GM23338 (cell line): ENCODE results near the gene LYVE1. TPM values are rescaled to one million over a fixed set of nuclear protein-coding genes. Genes with fewer than 3 reads are reported as not detected.

ENCODE experiments used
- ATAC-seq: fragments of 200-7000 bp; cut with Tn5 transposase; 3 replicates; pipeline ENCODE4 v1.9.1; 2020
- DNase-seq: peaks from one replicate; pipeline ENCODE4 v3.0.0-alpha.2; 2015; ENCODE audit warnings: low spot score
- H2AFZ ChIP-seq: fragments of 200-600 bp; sonication (generic); 2 replicates; pipeline ENCODE4 v1.8.0; 2016; ENCODE audit warnings: antibody characterized with exemption, mild to moderate bottlenecking, moderate library complexity
- H3F3A ChIP-seq: fragments of 200-600 bp; sonication (generic); replicated peaks from 2 replicates; pipeline ENCODE4 v1.8.0; 2017; ENCODE audit warnings: antibody characterized with exemption, mixed run types, low read depth
- H3K27ac ChIP-seq: fragments of 200-600 bp; sonication (generic); 2 replicates; pipeline ENCODE4 v1.6.1; 2016; ENCODE audit warnings: low read depth
- H3K27me3 ChIP-seq: fragments of 200-600 bp; sonication (generic); 2 replicates; pipeline ENCODE4 v1.8.0; 2016; ENCODE audit warnings: mild to moderate bottlenecking, mixed run types, moderate library complexity; ENCODE audit not compliant: insufficient read depth
- H3K36me3 ChIP-seq: fragments of 200-600 bp; sonication (generic); 2 replicates; pipeline ENCODE4 v1.8.0; 2016; ENCODE audit warnings: mild to moderate bottlenecking; ENCODE audit not compliant: insufficient read depth
- H3K4me1 ChIP-seq: fragments of 200-600 bp; sonication (generic); 2 replicates; pipeline ENCODE4 v1.8.0; 2016; ENCODE audit warnings: mild to moderate bottlenecking, moderate library complexity; ENCODE audit not compliant: insufficient read depth
- H3K4me2 ChIP-seq: fragments of 200-600 bp; sonication (generic); 2 replicates; pipeline ENCODE4 v1.7.1; 2017; ENCODE audit warnings: mixed run types
- H3K4me3 ChIP-seq: fragments of 200-600 bp; sonication (generic); 2 replicates; pipeline ENCODE4 v1.6.1; 2016; ENCODE audit warnings: mixed run types
- H3K79me2 ChIP-seq: fragments of 200-600 bp; sonication (generic); replicated peaks from 2 replicates; pipeline ENCODE4 v1.8.0; 2017; ENCODE audit warnings: mild to moderate bottlenecking; ENCODE audit not compliant: insufficient read depth
- H3K9me2 ChIP-seq: fragments of 200-600 bp; sonication (generic); 2 replicates; pipeline ENCODE4 v1.8.0; 2017; ENCODE audit not compliant: insufficient read depth
- H4K20me1 ChIP-seq: fragments of 200-600 bp; sonication (generic); replicated peaks from 2 replicates; pipeline ENCODE4 v1.8.0; 2017; ENCODE audit warnings: mild to moderate bottlenecking; ENCODE audit not compliant: insufficient read depth
- H3K27ac Mint-ChIP-seq: 2 replicates; pipeline ENCODE4 v1.8.0; 2020; ENCODE audit warnings: inconsistent platforms, mild to moderate bottlenecking, moderate library complexity, mixed read lengths
- H3K27me3 Mint-ChIP-seq: 3 replicates; pipeline ENCODE4 v1.8.0; 2022; ENCODE audit warnings: low read depth, mild to moderate bottlenecking, moderate library complexity, mixed read lengths, inconsistent platforms; ENCODE audit not compliant: insufficient read depth, poor library complexity
- H3K36me3 Mint-ChIP-seq: 3 replicates; pipeline ENCODE4 v1.8.0; 2021; ENCODE audit warnings: low read depth, mild to moderate bottlenecking, inconsistent platforms, moderate library complexity, mixed read lengths
- H3K4me1 Mint-ChIP-seq: 3 replicates; pipeline ENCODE4 v1.8.0; 2020; ENCODE audit warnings: mild to moderate bottlenecking, inconsistent platforms, mixed read lengths
- H3K4me3 Mint-ChIP-seq: 3 replicates; pipeline ENCODE4 v1.8.0; 2021; ENCODE audit warnings: moderate library complexity, mild to moderate bottlenecking, inconsistent platforms, mixed read lengths
- H3K9me3 Mint-ChIP-seq: 3 replicates; pipeline ENCODE4 v1.8.0; 2020; ENCODE audit warnings: moderate library complexity, mild to moderate bottlenecking, inconsistent platforms, mixed read lengths
- CREB1 ChIP-seq: fragments of 250-450 bp; sonication (Bioruptor Pico); IDR thresholded peaks from 2 replicates; pipeline ENCODE4 v1.5.0; 2020; ENCODE audit warnings: low read depth, mild to moderate bottlenecking, moderate library complexity
- ETS1 ChIP-seq: IDR thresholded peaks from 2 replicates; pipeline ENCODE4 v1.6.1; 2016; ENCODE audit warnings: antibody characterized with exemption
- EZH2phosphoT487 ChIP-seq: fragments of 200-600 bp; sonication (generic); IDR thresholded peaks from one replicate; pipeline ENCODE4 v1.8.1; 2018; ENCODE audit warnings: antibody characterized with exemption; ENCODE audit not compliant: unreplicated experiment
- STAT1 ChIP-seq: IDR thresholded peaks from one replicate; pipeline ENCODE4 v1.6.1; 2016; ENCODE audit warnings: antibody characterized with exemption; ENCODE audit not compliant: unreplicated experiment
- ZNF114 ChIP-seq: fragments of 250-450 bp; sonication (Bioruptor Pico); IDR thresholded peaks from 2 replicates; pipeline ENCODE4 v1.5.0; 2020; ENCODE audit warnings: mild to moderate bottlenecking, moderate library complexity
- ZNF331 ChIP-seq: fragments of 250-450 bp; sonication (Bioruptor Pico); IDR thresholded peaks from 2 replicates; pipeline ENCODE4 v1.5.0; 2020; ENCODE audit warnings: low read depth, mild to moderate bottlenecking, moderate library complexity
- polyA plus RNA-seq: library from polyadenylated mRNA; unstranded; fragments of >200 nt; fragmentation: Nextera tagmentation; extraction: Ambion mirVana; gene quantifications from 2 replicates; pipeline ENCODE4 v1.2.1, GENCODE V29; 2016
- total RNA-seq: library from RNA; depleted of rRNA; stranded (reverse); fragments of >200 nt; shearing (Covaris generic); gene quantifications from 2 replicates; pipeline ENCODE4 v1.2.3, GENCODE V29; 2014
- TF ChIP-seq, protein P1 (sequence below): fragments of 250-450 bp; sonication (Bioruptor Pico); IDR thresholded peaks from 2 replicates; pipeline ENCODE4 v1.5.0; 2020; ENCODE audit warnings: mild to moderate bottlenecking, moderate library complexity
- TF ChIP-seq, protein P2 (sequence below): IDR thresholded peaks from one replicate; pipeline ENCODE4 v1.6.1; 2018; ENCODE audit warnings: antibody characterized with exemption; ENCODE audit not compliant: unreplicated experiment

LYVE1 gene
- total and polyA plus RNA-seq, 2 experiments from 2014 or later, result 0.94 TPM; not detected in 1

DNA sequence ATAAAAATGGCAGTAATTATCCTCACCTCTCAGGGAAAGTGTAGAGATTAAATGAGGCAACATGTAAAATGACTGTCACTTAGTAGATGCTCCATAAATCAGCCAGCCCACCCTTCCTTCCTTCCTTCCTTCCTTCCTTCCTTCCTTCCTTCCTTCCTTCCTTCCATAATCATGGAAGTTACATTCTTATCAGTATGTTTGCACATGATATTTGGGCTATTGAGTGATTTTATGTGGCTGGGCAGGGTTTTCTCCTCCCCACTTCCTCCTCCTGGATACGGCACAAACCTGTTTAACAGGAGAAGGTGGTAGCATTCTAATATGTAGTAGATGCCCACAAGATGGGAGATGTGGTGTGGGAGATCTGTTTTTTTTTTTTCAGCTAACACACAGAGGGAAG is 11.9 kb downstream of the LYVE1 start:
- no peak overlapping the region for H3K27ac Mint-ChIP-seq
- Histone ChIP-seq H3F3A (no peaks in the 10 kb centered on the region), H4K20me1 (no peaks in the 10 kb centered on the region), H3K27ac (no peak overlapping the region), H3K79me2 (no peaks in the 10 kb centered on the region), H3K4me1 (no peaks in the 10 kb centered on the region), H3K4me3 (no peak overlapping the region), H2AFZ (no peak overlapping the region), H3K9me2 (no peaks in the 10 kb centered on the region), H3K4me2 (no peak overlapping the region), H3K36me3 (no peaks in the 10 kb centered on the region), H3K27me3 (no peaks in the 10 kb centered on the region)
- ATAC-seq, result no peak
- H3K4me1 Mint-ChIP-seq, result peaks cover 6% of the 10 kb centered on the region; the same call in 1 of the 3 replicates
- H3K27me3 Mint-ChIP-seq, result peaks cover 2% of the 10 kb centered on the region
- H3K4me3 Mint-ChIP-seq, result no peak overlapping the region
- no peak for TF ChIP-seq STAT1
- TF ChIP-seq, protein P1, sequence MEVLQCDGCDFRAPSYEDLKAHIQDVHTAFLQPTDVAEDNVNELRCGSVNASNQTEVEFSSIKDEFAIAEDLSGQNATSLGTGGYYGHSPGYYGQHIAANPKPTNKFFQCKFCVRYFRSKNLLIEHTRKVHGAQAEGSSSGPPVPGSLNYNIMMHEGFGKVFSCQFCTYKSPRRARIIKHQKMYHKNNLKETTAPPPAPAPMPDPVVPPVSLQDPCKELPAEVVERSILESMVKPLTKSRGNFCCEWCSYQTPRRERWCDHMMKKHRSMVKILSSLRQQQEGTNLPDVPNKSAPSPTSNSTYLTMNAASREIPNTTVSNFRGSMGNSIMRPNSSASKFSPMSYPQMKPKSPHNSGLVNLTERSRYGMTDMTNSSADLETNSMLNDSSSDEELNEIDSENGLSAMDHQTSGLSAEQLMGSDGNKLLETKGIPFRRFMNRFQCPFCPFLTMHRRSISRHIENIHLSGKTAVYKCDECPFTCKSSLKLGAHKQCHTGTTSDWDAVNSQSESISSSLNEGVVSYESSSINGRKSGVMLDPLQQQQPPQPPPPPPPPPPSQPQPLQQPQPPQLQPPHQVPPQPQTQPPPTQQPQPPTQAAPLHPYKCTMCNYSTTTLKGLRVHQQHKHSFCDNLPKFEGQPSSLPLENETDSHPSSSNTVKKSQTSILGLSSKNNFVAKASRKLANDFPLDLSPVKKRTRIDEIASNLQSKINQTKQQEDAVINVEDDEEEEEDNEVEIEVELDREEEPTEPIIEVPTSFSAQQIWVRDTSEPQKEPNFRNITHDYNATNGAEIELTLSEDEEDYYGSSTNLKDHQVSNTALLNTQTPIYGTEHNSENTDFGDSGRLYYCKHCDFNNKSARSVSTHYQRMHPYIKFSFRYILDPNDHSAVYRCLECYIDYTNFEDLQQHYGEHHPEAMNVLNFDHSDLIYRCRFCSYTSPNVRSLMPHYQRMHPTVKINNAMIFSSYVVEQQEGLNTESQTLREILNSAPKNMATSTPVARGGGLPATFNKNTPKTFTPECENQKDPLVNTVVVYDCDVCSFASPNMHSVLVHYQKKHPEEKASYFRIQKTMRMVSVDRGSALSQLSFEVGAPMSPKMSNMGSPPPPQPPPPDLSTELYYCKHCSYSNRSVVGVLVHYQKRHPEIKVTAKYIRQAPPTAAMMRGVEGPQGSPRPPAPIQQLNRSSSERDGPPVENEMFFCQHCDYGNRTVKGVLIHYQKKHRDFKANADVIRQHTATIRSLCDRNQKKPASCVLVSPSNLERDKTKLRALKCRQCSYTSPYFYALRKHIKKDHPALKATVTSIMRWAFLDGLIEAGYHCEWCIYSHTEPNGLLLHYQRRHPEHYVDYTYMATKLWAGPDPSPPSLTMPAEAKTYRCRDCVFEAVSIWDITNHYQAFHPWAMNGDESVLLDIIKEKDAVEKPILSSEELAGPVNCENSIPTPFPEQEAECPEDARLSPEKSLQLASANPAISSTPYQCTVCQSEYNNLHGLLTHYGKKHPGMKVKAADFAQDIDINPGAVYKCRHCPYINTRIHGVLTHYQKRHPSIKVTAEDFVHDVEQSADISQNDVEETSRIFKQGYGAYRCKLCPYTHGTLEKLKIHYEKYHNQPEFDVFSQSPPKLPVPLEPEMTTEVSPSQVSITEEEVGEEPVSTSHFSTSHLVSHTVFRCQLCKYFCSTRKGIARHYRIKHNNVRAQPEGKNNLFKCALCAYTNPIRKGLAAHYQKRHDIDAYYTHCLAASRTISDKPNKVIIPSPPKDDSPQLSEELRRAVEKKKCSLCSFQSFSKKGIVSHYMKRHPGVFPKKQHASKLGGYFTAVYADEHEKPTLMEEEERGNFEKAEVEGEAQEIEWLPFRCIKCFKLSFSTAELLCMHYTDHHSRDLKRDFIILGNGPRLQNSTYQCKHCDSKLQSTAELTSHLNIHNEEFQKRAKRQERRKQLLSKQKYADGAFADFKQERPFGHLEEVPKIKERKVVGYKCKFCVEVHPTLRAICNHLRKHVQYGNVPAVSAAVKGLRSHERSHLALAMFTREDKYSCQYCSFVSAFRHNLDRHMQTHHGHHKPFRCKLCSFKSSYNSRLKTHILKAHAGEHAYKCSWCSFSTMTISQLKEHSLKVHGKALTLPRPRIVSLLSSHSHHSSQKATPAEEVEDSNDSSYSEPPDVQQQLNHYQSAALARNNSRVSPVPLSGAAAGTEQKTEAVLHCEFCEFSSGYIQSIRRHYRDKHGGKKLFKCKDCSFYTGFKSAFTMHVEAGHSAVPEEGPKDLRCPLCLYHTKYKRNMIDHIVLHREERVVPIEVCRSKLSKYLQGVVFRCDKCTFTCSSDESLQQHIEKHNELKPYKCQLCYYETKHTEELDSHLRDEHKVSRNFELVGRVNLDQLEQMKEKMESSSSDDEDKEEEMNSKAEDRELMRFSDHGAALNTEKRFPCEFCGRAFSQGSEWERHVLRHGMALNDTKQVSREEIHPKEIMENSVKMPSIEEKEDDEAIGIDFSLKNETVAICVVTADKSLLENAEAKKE (CRISPR knock-in tag), result no peak
- peaks cover under 1% of the 10 kb centered on the region; the same call in 2 of the 3 replicates for H3K9me3 Mint-ChIP-seq
- no peaks in the 10 kb centered on the region for H3K36me3 Mint-ChIP-seq
- DNase-seq, result no peak

GRCh38 chr11:10551845-10552352 is 16.6 kb downstream of the LYVE1 start:
- Histone ChIP-seq H3K9me2 (no peaks in the 10 kb centered on the region), H3K4me1 (no peaks in the 10 kb centered on the region), H3K27me3 (no peaks in the 10 kb centered on the region), H3K4me3 (no peak overlapping the region), H3F3A (no peaks in the 10 kb centered on the region), H2AFZ (0 out of 2 replicates have a peak overlapping the region, but pooled peaks have one; percentile 14), H3K4me2 (no peak overlapping the region), H3K79me2 (no peaks in the 10 kb centered on the region), H4K20me1 (no peaks in the 10 kb centered on the region), H3K36me3 (no peaks in the 10 kb centered on the region), H3K27ac (no peak overlapping the region)
- ATAC-seq, result no peak
- Mint-ChIP-seq H3K36me3 (no peaks in the 10 kb centered on the region), H3K4me1 (peaks cover 6% of the 10 kb centered on the region; the same call in 1 of the 3 replicates), H3K9me3 (peaks cover 4% of the 10 kb centered on the region; the same call in 2 of the 3 replicates), H3K27ac (no peak overlapping the region), H3K27me3 (peaks cover 2% of the 10 kb centered on the region), H3K4me3 (no peak overlapping the region)
- DNase-seq, result no peak
- no peak for TF ChIP-seq ETS1
- no peak for TF ChIP-seq EZH2phosphoT487
- TF ChIP-seq, protein P2, sequence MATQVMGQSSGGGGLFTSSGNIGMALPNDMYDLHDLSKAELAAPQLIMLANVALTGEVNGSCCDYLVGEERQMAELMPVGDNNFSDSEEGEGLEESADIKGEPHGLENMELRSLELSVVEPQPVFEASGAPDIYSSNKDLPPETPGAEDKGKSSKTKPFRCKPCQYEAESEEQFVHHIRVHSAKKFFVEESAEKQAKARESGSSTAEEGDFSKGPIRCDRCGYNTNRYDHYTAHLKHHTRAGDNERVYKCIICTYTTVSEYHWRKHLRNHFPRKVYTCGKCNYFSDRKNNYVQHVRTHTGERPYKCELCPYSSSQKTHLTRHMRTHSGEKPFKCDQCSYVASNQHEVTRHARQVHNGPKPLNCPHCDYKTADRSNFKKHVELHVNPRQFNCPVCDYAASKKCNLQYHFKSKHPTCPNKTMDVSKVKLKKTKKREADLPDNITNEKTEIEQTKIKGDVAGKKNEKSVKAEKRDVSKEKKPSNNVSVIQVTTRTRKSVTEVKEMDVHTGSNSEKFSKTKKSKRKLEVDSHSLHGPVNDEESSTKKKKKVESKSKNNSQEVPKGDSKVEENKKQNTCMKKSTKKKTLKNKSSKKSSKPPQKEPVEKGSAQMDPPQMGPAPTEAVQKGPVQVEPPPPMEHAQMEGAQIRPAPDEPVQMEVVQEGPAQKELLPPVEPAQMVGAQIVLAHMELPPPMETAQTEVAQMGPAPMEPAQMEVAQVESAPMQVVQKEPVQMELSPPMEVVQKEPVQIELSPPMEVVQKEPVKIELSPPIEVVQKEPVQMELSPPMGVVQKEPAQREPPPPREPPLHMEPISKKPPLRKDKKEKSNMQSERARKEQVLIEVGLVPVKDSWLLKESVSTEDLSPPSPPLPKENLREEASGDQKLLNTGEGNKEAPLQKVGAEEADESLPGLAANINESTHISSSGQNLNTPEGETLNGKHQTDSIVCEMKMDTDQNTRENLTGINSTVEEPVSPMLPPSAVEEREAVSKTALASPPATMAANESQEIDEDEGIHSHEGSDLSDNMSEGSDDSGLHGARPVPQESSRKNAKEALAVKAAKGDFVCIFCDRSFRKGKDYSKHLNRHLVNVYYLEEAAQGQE, result no peak
- TF ChIP-seq ZNF114 (CRISPR knock-in tag), result no peak
- no peak for TF ChIP-seq ZNF331 (CRISPR knock-in tag)
- no peak for TF ChIP-seq CREB1 (CRISPR knock-in tag)
